Measurements from ENCODE around the gene KCNAB3.
"Not testable (repeated sequence)": the region's sequence is repeated elsewhere in the genome, so short reads cannot be mapped to it uniquely, and the experiment has no call there.

The KCNAB3 gene

GRCh38 chr17:7929158-7930023 lies at the start of gene KCNAB3:
Gene KCNAB3 (minus strand): TSS chr17:7929856. CDS start chr17:7929435, 421 bp downstream.
- DNase-seq = no peak

GRCh38 chr17:7977805-7978204 lies 48.1 kb upstream of the KCNAB3 start:
- DNase-seq = no peak

DNA sequence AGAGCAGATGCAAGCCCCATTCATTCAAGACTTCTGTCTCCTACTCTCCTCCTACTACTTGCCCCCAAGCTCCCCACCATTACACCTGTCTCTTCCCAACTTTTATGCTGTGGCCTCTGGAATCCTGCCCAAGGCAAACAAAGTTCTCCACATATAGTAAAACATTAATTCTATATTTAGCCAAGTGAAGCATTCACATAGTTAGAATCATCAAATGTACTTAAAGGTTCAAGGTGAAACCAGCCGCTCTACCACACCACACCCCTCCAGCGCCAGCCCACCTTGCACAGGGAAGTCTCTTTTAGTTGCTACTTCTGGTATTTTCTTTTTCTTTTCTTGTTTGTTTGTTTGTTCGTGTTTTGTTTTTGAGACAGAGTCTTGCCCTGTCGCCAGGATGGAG lies 47.4 kb upstream of the KCNAB3 start:
- no peak for DNase-seq

DNA sequence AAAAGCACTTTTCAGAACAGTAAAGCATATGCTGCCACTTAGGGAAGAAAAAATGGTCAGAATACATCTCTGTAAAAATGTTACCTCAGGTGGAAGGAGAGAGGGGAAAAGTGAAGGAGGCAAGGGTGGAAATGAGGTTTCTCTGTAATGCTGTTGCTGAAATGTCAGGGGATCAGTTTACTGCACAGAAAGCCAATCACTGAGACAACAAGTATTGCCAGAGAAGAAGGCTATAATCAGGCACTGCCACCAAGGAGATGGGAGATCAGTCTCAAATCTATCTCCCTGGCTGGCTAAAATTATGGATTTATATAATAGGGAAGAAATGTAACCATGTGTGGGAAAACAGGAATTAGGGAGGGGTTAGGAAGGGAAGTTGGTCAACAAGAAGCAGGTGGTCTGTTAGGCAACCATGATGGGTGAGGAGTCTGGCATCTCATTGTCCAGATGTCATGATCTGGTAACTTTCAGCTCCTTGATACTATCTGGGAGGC lies 45.0 kb upstream of the KCNAB3 start:
- no peak for DNase-seq

GRCh38 chr17:7972131-7972785 lies 42.6 kb upstream of the KCNAB3 start:
- DNase-seq = no peak

- DNase-seq = no peak
Observed at GRCh38 chr17:7971651-7972050, 42.0 kb upstream of the KCNAB3 start.

DNA sequence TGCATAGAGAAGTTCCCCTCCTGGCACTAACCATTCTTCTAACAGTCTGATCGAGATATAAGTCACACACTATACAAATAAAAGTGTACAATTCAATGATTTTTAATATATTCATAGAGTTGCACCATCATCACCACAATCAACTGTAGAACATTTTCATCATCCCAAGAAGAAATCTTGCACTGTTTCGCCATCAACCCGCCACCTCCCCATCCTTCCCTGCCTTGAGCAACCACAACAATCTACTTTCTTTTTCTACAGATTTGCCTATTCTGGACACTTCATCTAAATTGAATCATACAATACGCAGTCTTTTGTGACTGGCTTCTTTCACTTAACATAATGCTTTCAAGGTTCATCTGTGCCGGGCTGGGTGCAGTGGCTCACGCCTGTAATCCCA lies 39.8 kb upstream of the KCNAB3 start:
- no peak for DNase-seq

- DNase-seq = no peak
Observed at GRCh38 chr17:7967751-7968150, 38.1 kb upstream of the KCNAB3 start.

DNA sequence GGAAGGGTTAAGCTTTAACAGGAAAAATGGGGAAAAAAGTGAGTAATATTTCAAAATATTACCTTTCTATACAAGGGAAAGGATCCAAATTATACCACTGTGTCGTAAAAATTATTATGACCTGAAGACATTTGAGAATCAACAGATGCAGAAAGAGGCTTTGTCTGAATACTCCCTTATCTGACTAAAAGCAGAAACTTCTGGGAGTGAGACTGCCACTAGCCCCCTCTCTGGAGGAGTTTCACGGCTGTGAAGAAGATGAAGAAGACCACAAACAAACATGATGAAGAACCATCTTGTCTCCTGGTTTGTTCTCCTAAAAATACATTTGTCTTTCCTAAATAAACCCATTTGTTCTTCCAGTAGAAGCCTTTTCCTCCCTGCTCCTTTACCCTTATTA lies 31.8 kb upstream of the KCNAB3 start:
- DNase-seq = no peak

DNA sequence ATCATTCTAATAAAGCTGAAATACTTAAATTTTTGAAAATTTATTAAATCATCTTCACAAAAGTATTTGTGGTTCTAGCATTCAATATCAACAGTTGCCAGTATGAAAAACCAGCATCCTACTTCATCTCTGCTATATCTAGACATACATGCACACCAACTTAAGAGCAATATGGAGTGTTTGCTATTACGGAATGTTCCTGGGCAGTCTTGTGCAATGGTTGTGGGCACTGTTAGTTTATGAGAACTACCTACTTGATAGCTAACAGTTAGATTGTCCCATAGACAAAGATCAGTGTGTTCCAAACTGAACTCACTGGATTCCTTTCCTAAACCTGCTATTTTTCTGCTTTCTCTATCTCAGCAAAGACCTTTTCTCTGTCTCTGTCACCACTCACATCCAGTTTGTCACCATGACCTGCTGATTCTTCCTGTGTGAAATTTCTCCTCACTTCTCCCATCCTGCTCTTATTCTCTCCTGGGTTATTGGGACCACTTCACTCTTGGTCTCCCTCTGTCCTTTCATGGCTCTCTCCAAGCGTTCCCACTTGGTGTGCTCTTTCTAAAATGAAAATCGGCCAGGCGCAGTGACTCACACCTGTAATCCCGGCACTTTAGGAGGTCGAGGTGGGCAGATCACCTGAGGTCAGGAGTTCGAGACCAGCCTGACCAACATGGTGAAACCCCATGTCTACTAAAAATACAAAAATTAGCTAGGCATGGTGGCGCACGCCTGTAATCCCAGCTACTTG lies 30.0 kb upstream of the KCNAB3 start:
- no peak for DNase-seq

DNA sequence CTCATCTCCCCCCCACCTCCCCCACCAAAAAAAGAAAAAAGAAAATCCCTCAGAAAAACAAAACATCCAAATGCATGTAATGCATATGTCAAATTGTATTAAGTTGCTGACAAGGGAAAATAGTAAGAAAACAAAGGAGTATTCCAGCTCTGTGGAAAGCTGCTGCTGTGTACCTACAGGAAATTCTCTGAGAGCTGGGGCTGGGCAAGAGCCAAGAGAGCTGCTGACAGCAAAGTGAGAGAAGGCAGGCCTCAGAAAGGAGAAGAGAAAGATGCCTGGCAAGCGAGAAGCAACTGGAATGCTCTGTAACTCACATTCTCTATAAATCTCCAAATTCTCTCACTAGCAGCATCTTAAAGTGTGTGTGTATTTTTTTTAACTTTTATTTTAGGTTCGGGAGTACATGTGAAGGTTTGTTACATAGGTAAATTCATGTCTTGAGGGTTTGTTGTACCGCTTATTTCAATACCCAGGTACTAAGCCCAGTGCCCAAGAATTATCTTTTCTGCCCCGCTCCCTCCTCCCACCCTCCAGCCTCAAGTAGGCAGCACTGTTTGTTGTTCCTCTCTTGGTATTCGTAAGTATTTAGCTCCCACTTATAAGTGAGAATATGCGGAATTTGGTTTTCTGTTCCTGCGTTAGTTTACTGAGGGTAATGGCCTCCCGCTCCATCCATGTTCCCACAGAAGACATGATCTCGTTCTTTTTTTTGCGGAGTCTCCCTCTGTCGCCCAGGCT lies 26.7 kb upstream of the KCNAB3 start:
- no peak for DNase-seq

- DNase-seq = no peak
Observed at GRCh38 chr17:7955414-7956227, 26.0 kb upstream of the KCNAB3 start.

- DNase-seq = not testable (repeated sequence)
Observed at GRCh38 chr17:7953266-7953665, 23.6 kb upstream of the KCNAB3 start.

GRCh38 chr17:7951143-7951792 lies 21.6 kb upstream of the KCNAB3 start:
- DNase-seq = no peak

DNA sequence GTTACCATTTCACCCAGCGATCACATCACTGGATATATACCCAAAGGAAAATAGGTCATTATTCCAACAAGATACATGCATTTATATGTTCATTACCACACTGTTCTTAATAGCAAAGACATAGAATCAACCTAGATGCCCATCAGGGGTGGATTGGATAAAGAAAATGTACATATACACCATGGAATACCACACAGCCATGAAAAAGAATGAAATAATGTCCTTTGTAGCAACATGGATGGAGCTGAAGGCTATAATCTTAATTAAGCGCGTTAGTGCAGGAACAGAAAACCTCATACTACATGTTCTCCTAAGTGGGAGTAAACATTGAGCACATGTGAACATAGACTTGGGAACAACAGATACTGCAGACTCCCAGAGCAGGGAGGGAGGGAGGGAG lies 20.9 kb upstream of the KCNAB3 start:
- no peak for DNase-seq

GRCh38 chr17:7947651-7948050 lies 18.0 kb upstream of the KCNAB3 start:
- DNase-seq = no peak

DNA sequence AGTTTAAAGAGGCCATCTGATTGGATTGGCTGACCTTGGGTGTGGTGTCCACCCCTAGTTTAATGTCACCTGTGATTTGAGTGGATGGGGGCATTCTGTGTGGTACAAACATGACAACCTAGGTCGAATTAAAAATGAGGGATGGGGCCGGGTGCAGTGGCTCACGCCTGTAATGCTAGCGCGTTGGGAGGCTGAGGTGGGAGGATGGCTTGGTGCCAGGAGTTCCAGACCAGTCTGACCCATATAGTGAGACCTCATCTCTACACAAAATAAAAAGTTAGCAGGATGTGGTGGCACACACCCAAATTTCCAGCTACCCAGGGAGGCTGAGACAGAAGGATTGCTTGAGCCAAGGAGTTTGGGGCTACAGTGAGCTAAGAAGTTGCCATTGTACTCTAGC lies 16.8 kb upstream of the KCNAB3 start:
- no peak for DNase-seq

DNA sequence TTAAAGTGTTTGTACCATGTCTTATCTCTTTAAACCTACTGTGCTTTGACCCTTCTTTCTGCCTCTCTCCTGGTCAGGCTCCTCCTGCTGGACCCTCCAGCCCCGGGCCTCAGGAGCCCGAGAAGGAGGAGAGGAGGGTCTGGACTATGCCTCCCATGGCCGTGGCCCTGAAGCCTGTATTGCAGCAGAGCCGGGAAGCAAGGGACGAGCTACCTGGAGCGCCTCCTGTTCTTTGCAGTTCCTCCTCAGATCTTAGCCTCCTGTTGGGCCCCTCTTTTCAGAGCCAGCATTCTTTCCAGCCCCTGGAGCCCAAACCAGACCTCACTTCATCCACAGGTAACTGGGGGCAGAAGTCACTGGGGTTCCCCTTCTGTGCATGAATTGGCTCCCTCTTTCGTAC lies 16.0 kb upstream of the KCNAB3 start:
- no peak for DNase-seq

- DNase-seq = no peak
Observed at GRCh38 chr17:7944326-7944725, 14.7 kb upstream of the KCNAB3 start.

DNA sequence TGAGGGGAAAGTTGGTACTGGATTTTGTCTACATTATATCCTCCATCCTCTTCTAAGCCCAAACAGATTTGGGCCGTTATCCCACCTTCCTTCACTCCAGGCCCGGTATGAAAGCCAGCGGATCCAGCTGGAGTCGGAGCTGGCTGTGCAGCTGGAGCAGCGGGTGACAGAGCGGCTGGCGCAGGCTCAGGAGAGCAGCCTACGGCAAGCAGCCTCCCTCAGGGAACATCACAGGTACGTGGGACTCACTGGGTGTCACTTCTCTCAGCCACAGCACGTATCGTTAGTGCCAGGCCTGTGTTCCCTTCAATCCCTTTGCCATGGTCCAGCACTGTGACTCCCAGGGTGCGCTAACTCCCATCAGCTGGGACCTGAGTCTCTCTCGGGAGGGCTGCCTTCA lies 13.6 kb upstream of the KCNAB3 start:
- no peak for DNase-seq

GRCh38 chr17:7940743-7941142 lies 11.1 kb upstream of the KCNAB3 start:
- DNase-seq = no peak

Data from NCI-H2029 (cell line).